Measurements from ENCODE around the gene MAN1A2.
"Not testable (repeated sequence)": the region's sequence is repeated elsewhere in the genome, so short reads cannot be mapped to it uniquely, and the experiment has no call there.

Gene MAN1A2

GRCh38 chr1:117346206-117346928 is 20.9 kb upstream of the MAN1A2 start:
- Mint-ChIP-seq H3K27me3 (peaks cover 2% of the 10 kb centered on the region), H3K36me3 (ENCODE audit: low read depth) (no peaks in the 10 kb centered on the region), H3K4me1 (peaks cover 20% of the 10 kb centered on the region), H3K9me3 (no peaks in the 10 kb centered on the region), H3K27ac (no peak overlapping the region), H3K4me3 (no peak overlapping the region)
- no peak for DNase-seq
- peak; percentile 89 for ATAC-seq

- Mint-ChIP-seq H3K36me3 (ENCODE audit: low read depth) (no peaks in the 10 kb centered on the region), H3K27ac (no peak overlapping the region), H3K27me3 (peaks cover 2% of the 10 kb centered on the region), H3K4me1 (peaks cover 16% of the 10 kb centered on the region), H3K4me3 (no peak overlapping the region), H3K9me3 (no peaks in the 10 kb centered on the region)
- DNase-seq: no peak
- no peak for ATAC-seq
These were observed 19.3 kb upstream of the MAN1A2 start for GRCh38 chr1:117347907-117348306.

- not testable (repeated sequence) for H3K36me3 Mint-ChIP-seq (ENCODE audit: low read depth); H3K4me3 Mint-ChIP-seq; H3K4me1 Mint-ChIP-seq; ATAC-seq; H3K27ac Mint-ChIP-seq; DNase-seq; H3K27me3 Mint-ChIP-seq; H3K9me3 Mint-ChIP-seq
These were observed 14.6 kb upstream of the MAN1A2 start for GRCh38 chr1:117352695-117353094.

GRCh38 chr1:117357833-117358603 is 9.2 kb upstream of the MAN1A2 start:
- H3K36me3 Mint-ChIP-seq (ENCODE audit: low read depth): not testable (repeated sequence)

GRCh38 chr1:117358604-117358887 is 8.7 kb upstream of the MAN1A2 start:
- H3K27me3 Mint-ChIP-seq; H3K36me3 Mint-ChIP-seq (ENCODE audit: low read depth); H3K9me3 Mint-ChIP-seq; DNase-seq; ATAC-seq: not testable (repeated sequence)
- Mint-ChIP-seq H3K4me1 (peaks cover 42% of the 10 kb centered on the region), H3K27ac (peak overlapping the region; percentile 64), H3K4me3 (peak overlapping the region; percentile 51)

More at GRCh38 chr1:117357833-117358603, 9.2 kb upstream of the MAN1A2 start:
- ATAC-seq, DNase-seq, H3K27me3 Mint-ChIP-seq, H3K9me3 Mint-ChIP-seq: not testable (repeated sequence)
- peaks cover 38% of the 10 kb centered on the region for H3K4me1 Mint-ChIP-seq
- H3K4me3 Mint-ChIP-seq: peak overlapping the region; percentile 51
- peak overlapping the region; percentile 64 for H3K27ac Mint-ChIP-seq

GRCh38 chr1:117359561-117360289 is 7.5 kb upstream of the MAN1A2 start:
- Mint-ChIP-seq H3K27ac (peak overlapping the region; percentile 61), H3K9me3 (no peaks in the 10 kb centered on the region), H3K4me3 (peak overlapping the region; percentile 60), H3K4me1 (peaks cover 51% of the 10 kb centered on the region), H3K27me3 (no peaks in the 10 kb centered on the region), H3K36me3 (ENCODE audit: low read depth) (no peaks in the 10 kb centered on the region)
- no peak for DNase-seq
- ATAC-seq: no peak

GRCh38 chr1:117362986-117363385 is 4.3 kb upstream of the MAN1A2 start:
- Mint-ChIP-seq H3K27ac (peak overlapping the region; percentile 10), H3K9me3 (no peaks in the 10 kb centered on the region)

GRCh38 chr1:117363571-117364048 is 3.6 kb upstream of the MAN1A2 start:
- ATAC-seq (no peak), DNase-seq (no peak)
- Mint-ChIP-seq H3K4me1 (peaks cover 69% of the 10 kb centered on the region), H3K36me3 (ENCODE audit: low read depth) (no peaks in the 10 kb centered on the region), H3K27ac (peak overlapping the region; percentile 15), H3K27me3 (no peaks in the 10 kb centered on the region), H3K4me3 (peak overlapping the region; percentile 3), H3K9me3 (no peaks in the 10 kb centered on the region)

More at GRCh38 chr1:117362986-117363385, 4.3 kb upstream of the MAN1A2 start:
- Mint-ChIP-seq H3K36me3 (ENCODE audit: low read depth) (no peaks in the 10 kb centered on the region), H3K4me3 (no peak overlapping the region), H3K4me1 (peaks cover 68% of the 10 kb centered on the region), H3K27me3 (no peaks in the 10 kb centered on the region)
- DNase-seq (no peak), ATAC-seq (no peak)

GRCh38 chr1:117364240-117364639 is 3.0 kb upstream of the MAN1A2 start:
- no peak overlapping the region for H3K27ac Mint-ChIP-seq
- H3K9me3 Mint-ChIP-seq: no peaks in the 10 kb centered on the region
- H3K36me3 Mint-ChIP-seq (ENCODE audit: low read depth): no peaks in the 10 kb centered on the region
- H3K27me3 Mint-ChIP-seq: no peaks in the 10 kb centered on the region
- H3K4me1 Mint-ChIP-seq: peaks cover 68% of the 10 kb centered on the region
- DNase-seq: no peak
- no peak for ATAC-seq
- H3K4me3 Mint-ChIP-seq: peak overlapping the region; percentile 3

- Mint-ChIP-seq H3K4me3 (peak overlapping the region; percentile 90), H3K9me3 (no peaks in the 10 kb centered on the region), H3K4me1 (peaks cover 69% of the 10 kb centered on the region), H3K36me3 (ENCODE audit: low read depth) (no peaks in the 10 kb centered on the region), H3K27me3 (no peaks in the 10 kb centered on the region), H3K27ac (peak overlapping the region; percentile 96)
- DNase-seq (no peak), ATAC-seq (no peak)
These were observed 1.7 kb upstream of the MAN1A2 start for GRCh38 chr1:117365350-117366176.

GRCh38 chr1:117366177-117367045 is 838 bp upstream of the MAN1A2 start:
- no peaks in the 10 kb centered on the region for H3K27me3 Mint-ChIP-seq
- DNase-seq (peak; percentile 87), ATAC-seq (peak; percentile 50)
- peak overlapping the region; percentile 90 for H3K4me3 Mint-ChIP-seq
- peak overlapping the region; percentile 96 for H3K27ac Mint-ChIP-seq
- peaks cover 73% of the 10 kb centered on the region for H3K4me1 Mint-ChIP-seq
- no peaks in the 10 kb centered on the region for H3K36me3 Mint-ChIP-seq (ENCODE audit: low read depth)
- H3K9me3 Mint-ChIP-seq: no peaks in the 10 kb centered on the region

- Mint-ChIP-seq H3K4me1 (peaks cover 68% of the 10 kb centered on the region), H3K36me3 (ENCODE audit: low read depth) (peaks cover 2% of the 10 kb centered on the region), H3K4me3 (peak overlapping the region; percentile 90), H3K27me3 (no peaks in the 10 kb centered on the region), H3K27ac (peak overlapping the region; percentile 72), H3K9me3 (no peaks in the 10 kb centered on the region)
- DNase-seq (no peak), ATAC-seq (peak; percentile 29)
These were observed 1.2 kb downstream of the MAN1A2 start for GRCh38 chr1:117368116-117369108.

All from activated naive CD8-positive, alpha-beta T cell treated with anti-CD3 and anti-CD28 coated beads, Interleukin-2, amount 50 U/mL, for 24 hours (primary cell).